Measurements from ENCODE around the gene SERPINA4. TPM values are rescaled to one million over a fixed set of nuclear protein-coding genes. Genes with fewer than 3 reads are reported as not detected.
A peak's percentile ranks its signal among the peaks of the same experiment; 100 is the strongest.

The SERPINA4 gene
- total and polyA plus RNA-seq, 2 of the 13 experiments (the other 11 are each of a cell fraction or from before 2014, with no cell fraction given), result 39.1 to 57.8 TPM

DNA sequence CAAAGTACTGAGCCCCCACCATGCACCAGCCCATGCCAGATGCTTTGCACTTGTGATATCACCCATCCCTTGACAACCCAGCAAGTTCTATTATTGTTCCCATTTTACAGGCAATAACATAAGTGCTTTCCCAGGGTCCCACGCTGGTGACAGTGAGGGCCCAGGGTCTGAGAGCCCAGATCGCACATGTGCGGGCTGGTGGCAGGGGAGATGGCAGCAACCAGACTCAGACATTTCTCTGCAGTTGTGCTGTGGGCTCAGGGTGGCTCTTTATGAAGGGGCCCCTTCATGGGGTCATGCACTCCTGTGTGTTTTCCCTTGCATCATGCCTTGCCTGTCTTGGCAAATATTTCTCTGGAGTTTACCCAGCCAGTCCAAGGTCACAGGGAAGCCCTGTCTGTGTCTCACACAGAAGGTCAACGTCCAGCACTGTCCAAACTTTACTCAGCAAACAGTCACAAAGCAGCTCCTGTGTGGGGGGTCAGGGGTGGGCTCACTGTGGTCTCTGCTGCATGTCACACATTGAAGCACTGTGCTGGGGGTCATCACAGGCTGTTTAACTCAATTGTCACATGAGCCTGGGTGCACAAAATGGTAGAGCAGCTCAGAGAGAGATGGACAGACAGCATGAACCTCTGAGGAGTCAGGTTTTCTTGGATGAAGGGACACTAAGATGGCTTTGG lies 32.6 kb downstream of the SERPINA4 start (continued):
- TF ChIP-seq EP300 (IDR thresholded peaks at IDR 0.05; ENCODE audit: low read depth in 2 of 2, low read length in 2 of 2), result peak; percentile 100
- peak; percentile 100 for TF ChIP-seq EP300 (CRISPR knock-in tag; IDR thresholded peaks at IDR 0.05; ENCODE audit: borderline replicate concordance)
- no peak for TF ChIP-seq ZNF282 (IDR thresholded peaks at IDR 0.05; ENCODE audit: partially characterized antibody)
- TF ChIP-seq, protein P1, sequence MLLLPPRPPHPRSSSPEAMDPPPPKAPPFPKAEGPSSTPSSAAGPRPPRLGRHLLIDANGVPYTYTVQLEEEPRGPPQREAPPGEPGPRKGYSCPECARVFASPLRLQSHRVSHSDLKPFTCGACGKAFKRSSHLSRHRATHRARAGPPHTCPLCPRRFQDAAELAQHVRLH (CRISPR knock-in tag; IDR thresholded peaks at IDR 0.05; ENCODE audit: borderline replicate concordance, low read depth), result peak; percentile 78; the same call in 1 of the 2 replicates
- TF ChIP-seq, protein P2, sequence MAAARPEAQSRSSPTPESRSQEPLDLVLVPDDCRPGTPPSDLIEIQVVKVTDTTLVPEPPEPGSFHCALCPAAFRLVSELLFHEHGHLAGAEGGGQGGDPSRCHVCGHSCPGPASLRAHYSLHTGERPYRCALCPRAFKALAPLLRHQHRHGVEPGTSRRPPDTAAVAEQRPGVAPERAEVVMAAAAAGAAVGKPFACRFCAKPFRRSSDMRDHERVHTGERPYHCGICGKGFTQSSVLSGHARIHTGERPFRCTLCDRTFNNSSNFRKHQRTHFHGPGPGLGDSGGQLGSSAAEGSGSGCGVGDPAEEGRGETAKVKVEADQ (CRISPR knock-in tag; IDR thresholded peaks at IDR 0.05; ENCODE audit: borderline replicate concordance), result no peak
- TF ChIP-seq CBX1 (IDR thresholded peaks at IDR 0.05; ENCODE audit: low read depth), result no peak
- no peak for TF ChIP-seq ZNF367 (CRISPR knock-in tag; IDR thresholded peaks at IDR 0.05; ENCODE audit: borderline replicate concordance)
- TF ChIP-seq ZNF382 (CRISPR knock-in tag; IDR thresholded peaks at IDR 0.05; ENCODE audit: borderline replicate concordance), result no peak
- no peak for TF ChIP-seq ZNF782 (CRISPR knock-in tag; IDR thresholded peaks at IDR 0.05; ENCODE audit: borderline replicate concordance)
- no peak for TF ChIP-seq NPAS2 (CRISPR knock-in tag; IDR thresholded peaks at IDR 0.05; ENCODE audit: borderline replicate concordance)
- peak; percentile 99 for TF ChIP-seq GATAD2A (CRISPR knock-in tag; IDR thresholded peaks at IDR 0.05)
- no peak; the same call in 1 of the 2 replicates for TF ChIP-seq RELA (CRISPR knock-in tag; IDR thresholded peaks at IDR 0.05)
- peak; percentile 89 for TF ChIP-seq ZNF724P (CRISPR knock-in tag; IDR thresholded peaks at IDR 0.05; ENCODE audit: borderline replicate concordance)
- TF ChIP-seq SMAD9 (CRISPR knock-in tag; IDR thresholded peaks at IDR 0.05), result no peak; the same call in 1 of the 2 replicates
- no peak; the same call in 1 of the 2 replicates for TF ChIP-seq ZNF34 (CRISPR knock-in tag; IDR thresholded peaks at IDR 0.05; ENCODE audit: borderline replicate concordance)
- TF ChIP-seq FLYWCH1 (CRISPR knock-in tag; IDR thresholded peaks at IDR 0.05), result no peak; the same call in 1 of the 2 replicates
- TF ChIP-seq, protein P3, sequence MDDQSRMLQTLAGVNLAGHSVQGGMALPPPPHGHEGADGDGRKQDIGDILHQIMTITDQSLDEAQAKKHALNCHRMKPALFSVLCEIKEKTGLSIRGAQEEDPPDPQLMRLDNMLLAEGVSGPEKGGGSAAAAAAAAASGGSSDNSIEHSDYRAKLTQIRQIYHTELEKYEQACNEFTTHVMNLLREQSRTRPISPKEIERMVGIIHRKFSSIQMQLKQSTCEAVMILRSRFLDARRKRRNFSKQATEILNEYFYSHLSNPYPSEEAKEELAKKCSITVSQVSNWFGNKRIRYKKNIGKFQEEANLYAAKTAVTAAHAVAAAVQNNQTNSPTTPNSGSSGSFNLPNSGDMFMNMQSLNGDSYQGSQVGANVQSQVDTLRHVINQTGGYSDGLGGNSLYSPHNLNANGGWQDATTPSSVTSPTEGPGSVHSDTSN (CRISPR knock-in tag; IDR thresholded peaks at IDR 0.05; ENCODE audit: borderline replicate concordance), result no peak
- no peak for TF ChIP-seq NBN (conservative IDR thresholded peaks at IDR 0.05)
- TF ChIP-seq GTF3A (CRISPR knock-in tag; conservative IDR thresholded peaks at IDR 0.05), result peak; percentile 90
- peak; percentile 89 for TF ChIP-seq SRY (CRISPR knock-in tag; IDR thresholded peaks at IDR 0.05)
- TF ChIP-seq KAT7 (CRISPR knock-in tag; IDR thresholded peaks at IDR 0.05; ENCODE audit: borderline replicate concordance), result peak; percentile 74; the same call in 1 of the 2 replicates
- TF ChIP-seq ZNF652 (CRISPR knock-in tag; IDR thresholded peaks at IDR 0.05; ENCODE audit: borderline replicate concordance, low read depth), result peak; percentile 72; the same call in 1 of the 2 replicates
- no peak for TF ChIP-seq ZNF563 (CRISPR knock-in tag; IDR thresholded peaks at IDR 0.05)
- no peak for TF ChIP-seq SUZ12 (IDR thresholded peaks at IDR 0.05; ENCODE audit: low read depth, low read length)
- TF ChIP-seq ZNF207 (IDR thresholded peaks at IDR 0.05; ENCODE audit: borderline replicate concordance), result no peak
- TF ChIP-seq, protein P4, sequence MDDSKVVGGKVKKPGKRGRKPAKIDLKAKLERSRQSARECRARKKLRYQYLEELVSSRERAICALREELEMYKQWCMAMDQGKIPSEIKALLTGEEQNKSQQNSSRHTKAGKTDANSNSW (CRISPR knock-in tag; IDR thresholded peaks at IDR 0.05; ENCODE audit: borderline replicate concordance), result no peak
- peak; percentile 87; the same call in 1 of the 2 replicates for TF ChIP-seq SIN3A (IDR thresholded peaks at IDR 0.05; ENCODE audit: borderline replicate concordance, low read depth, low read length)
- TF ChIP-seq, protein P5, sequence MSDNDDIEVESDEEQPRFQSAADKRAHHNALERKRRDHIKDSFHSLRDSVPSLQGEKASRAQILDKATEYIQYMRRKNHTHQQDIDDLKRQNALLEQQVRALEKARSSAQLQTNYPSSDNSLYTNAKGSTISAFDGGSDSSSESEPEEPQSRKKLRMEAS (IDR thresholded peaks at IDR 0.05), result peak; percentile 84

Data from HepG2 (cell line).